ENCODE measurements around the gene SMPD2.

GRCh38 chr6:109448615-109449014 is 8.1 kb downstream of the SMPD2 start:
- TF ChIP-seq EZH2 (IDR thresholded peaks at IDR 0.05) (no peak), POLR2AphosphoS5 (IDR thresholded peaks at IDR 0.05; ENCODE audit: borderline replicate concordance, low read depth, low read length) (no peak)
